Neural progenitor cell (in vitro differentiated cells): ENCODE data around the gene LY6G6D.

ENCODE experiments used
- EZH2 ChIP-seq: fragments of 200-600 bp; sonication (generic); IDR thresholded peaks from 2 replicates; pipeline ENCODE4 v1.6.1; 2017; ENCODE audit warnings: antibody characterized with exemption, mild to moderate bottlenecking, moderate library complexity
- TF ChIP-seq, protein P1 (sequence below): fragments of 200-600 bp; sonication (generic); IDR thresholded peaks from 2 replicates; pipeline ENCODE4 v1.5.1; 2017; ENCODE audit warnings: antibody characterized with exemption, mild to moderate bottlenecking

DNA sequence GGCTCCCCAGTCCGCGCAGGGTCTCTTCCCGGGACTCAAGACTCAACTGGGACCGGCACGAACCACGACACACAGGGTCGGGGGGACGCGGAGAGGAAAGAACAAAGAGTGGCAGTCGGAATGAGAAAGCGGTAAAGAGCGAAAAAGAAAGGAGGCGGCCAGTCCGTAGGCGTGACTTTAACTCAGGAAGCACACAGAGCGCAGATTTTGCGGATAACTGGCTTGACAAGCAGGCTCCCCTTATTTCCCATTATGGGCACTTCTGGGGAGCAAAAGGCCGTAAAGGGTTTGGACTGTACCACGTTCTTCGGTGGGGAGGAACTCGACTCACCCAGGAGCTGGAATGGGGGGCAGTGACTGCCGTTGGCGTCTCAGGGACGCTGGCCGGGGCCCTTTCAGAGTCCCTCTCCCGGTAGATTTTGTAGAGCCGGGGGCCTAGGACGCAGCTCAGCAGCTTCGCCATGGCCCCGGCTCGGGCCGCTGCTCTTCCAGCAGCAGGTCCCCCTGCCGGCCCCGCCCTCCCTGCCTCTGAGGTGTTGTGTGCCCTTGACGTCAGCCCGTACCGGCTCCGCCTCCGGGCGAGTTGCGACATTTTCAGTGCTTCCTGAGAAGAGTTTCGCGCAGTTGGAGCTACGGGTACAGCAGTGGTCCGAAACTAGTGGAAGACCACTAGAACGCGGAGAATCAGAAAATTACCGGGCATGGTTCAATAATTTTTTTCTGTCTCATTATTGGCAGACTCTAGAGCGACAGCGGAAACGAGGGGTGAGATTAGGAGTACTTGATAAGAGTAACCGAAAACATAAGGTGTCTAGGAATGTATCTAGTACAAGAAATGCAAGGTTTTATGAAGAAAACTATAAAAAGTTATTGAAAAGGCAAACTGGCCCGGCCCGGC, 12.1 kb upstream of the LY6G6D start, which contains the start of gene ABHD16A:
- TF ChIP-seq, protein P1, sequence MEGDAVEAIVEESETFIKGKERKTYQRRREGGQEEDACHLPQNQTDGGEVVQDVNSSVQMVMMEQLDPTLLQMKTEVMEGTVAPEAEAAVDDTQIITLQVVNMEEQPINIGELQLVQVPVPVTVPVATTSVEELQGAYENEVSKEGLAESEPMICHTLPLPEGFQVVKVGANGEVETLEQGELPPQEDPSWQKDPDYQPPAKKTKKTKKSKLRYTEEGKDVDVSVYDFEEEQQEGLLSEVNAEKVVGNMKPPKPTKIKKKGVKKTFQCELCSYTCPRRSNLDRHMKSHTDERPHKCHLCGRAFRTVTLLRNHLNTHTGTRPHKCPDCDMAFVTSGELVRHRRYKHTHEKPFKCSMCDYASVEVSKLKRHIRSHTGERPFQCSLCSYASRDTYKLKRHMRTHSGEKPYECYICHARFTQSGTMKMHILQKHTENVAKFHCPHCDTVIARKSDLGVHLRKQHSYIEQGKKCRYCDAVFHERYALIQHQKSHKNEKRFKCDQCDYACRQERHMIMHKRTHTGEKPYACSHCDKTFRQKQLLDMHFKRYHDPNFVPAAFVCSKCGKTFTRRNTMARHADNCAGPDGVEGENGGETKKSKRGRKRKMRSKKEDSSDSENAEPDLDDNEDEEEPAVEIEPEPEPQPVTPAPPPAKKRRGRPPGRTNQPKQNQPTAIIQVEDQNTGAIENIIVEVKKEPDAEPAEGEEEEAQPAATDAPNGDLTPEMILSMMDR: no peak
- TF ChIP-seq EZH2: no peak
